Naive thymus-derived CD8-positive, alpha-beta T cell (primary cell): ENCODE measurements around the gene WWP2. TPM values are rescaled to one million over a fixed set of nuclear protein-coding genes. Genes with fewer than 3 reads are reported as not detected.
A peak's percentile ranks its signal among the peaks of the same experiment; 100 is the strongest.

Experiments used
- ATAC-seq, 2 donors: fragments of 150-1000 bp; cut with Tn5 transposase in 1 of 2; sonication (Bioruptor Pico), chemical (Tn5 transposase) in 1 of 2; 1 replicate in 1 of 2; 2 replicates in 1 of 2; pipeline ENCODE4 v1.10.0; 2021; ENCODE audit warnings: mild to moderate bottlenecking in 2 of 2, moderate library complexity in 2 of 2
- POLR2A ChIA-PET: fragments of 350-600 bp; sonication (Branson Sonifier 250); formaldehyde crosslinking; loops from one replicate; lab custom pipeline; 2021; ENCODE audit warnings: antibody characterized with exemption; lab: Charles Lee
- DNase-seq, 10 donors: peaks; one replicate each; pipeline versions ENCODE4 v3.0.0 to v3.0.0-alpha.2; 2020 to 2022
- H3K27ac Mint-ChIP-seq, 10 donors: one replicate each; pipeline ENCODE4 v1.8.0; 2020 to 2022; ENCODE audit warnings: mild to moderate bottlenecking in 10 of 10, mixed read lengths in 10 of 10, moderate library complexity in 4 of 10, inconsistent platforms in 1 of 10
- H3K27me3 Mint-ChIP-seq, 5 donors: one replicate each; pipeline ENCODE4 v1.8.0; 2021 to 2022; ENCODE audit warnings: mixed read lengths in 5 of 5
- H3K36me3 Mint-ChIP-seq, 3 donors: one replicate each; pipeline ENCODE4 v1.8.0; 2020 to 2022; ENCODE audit warnings: mixed read lengths in 3 of 3, mild to moderate bottlenecking in 2 of 3, inconsistent platforms in 1 of 3
- H3K4me1 Mint-ChIP-seq, 4 donors: one replicate each; pipeline ENCODE4 v1.8.0; 2021 to 2022; ENCODE audit warnings: mixed read lengths in 4 of 4
- H3K4me3 Mint-ChIP-seq, 10 donors: one replicate each; pipeline ENCODE4 v1.8.0; 2020 to 2022; ENCODE audit warnings: mild to moderate bottlenecking in 10 of 10, mixed read lengths in 10 of 10, moderate library complexity in 6 of 10, inconsistent platforms in 1 of 10
- H3K9me3 Mint-ChIP-seq, 9 donors: one replicate each; pipeline ENCODE4 v1.8.0; 2020 to 2022; ENCODE audit warnings: mixed read lengths in 9 of 9, mild to moderate bottlenecking in 3 of 9, inconsistent platforms in 1 of 9, moderate library complexity in 1 of 9
- polyA plus RNA-seq, 3 donors: library from polyadenylated mRNA; unstranded; fragments of 300-500 nt; fragmentation: Illumina TruSeq; gene quantifications; one replicate each; pipeline ENCODE4 v1.2.3, GENCODE V29; 2021
- total RNA-seq, 8 experiments: library from RNA in 2 of 8; stranded (reverse) in 2 of 8; gene quantifications; one replicate each; pipeline ENCODE4 v1.2.3 and lab custom pipeline; 2021 to 2026

Gene WWP2
- total and polyA plus RNA-seq, 5 experiments from 2014 or later: 27.0 to 63.3 (median 39.5) TPM

- POLR2A ChIA-PET: no interaction called here
- DNase-seq (no peak), ATAC-seq (no peak)
- Mint-ChIP-seq H3K4me1 (peaks cover 0 to 2% (median 0%) of the 10 kb centered on the region in 4 donors), H3K9me3 (no peaks in the 10 kb centered on the region), H3K4me3 (no peak overlapping the region), H3K27ac (peak overlapping the region in 1 of 10 donors; percentile 30), H3K27me3 (no peaks in the 10 kb centered on the region), H3K36me3 (peaks cover 0 to 60% (median 14%) of the 10 kb centered on the region in 3 donors)
These were observed 159.0 kb downstream of the WWP2 start for GRCh38 chr16:69921127-69921526.

- H3K36me3 Mint-ChIP-seq: peaks cover 0 to 61% (median 12%) of the 10 kb centered on the region in 3 donors
- no peak overlapping the region for H3K4me3 Mint-ChIP-seq
- POLR2A ChIA-PET: no interaction called here
- H3K4me1 Mint-ChIP-seq: no peaks in the 10 kb centered on the region
- H3K27ac Mint-ChIP-seq: peak overlapping the region in 2 of 10 donors; percentile 0 to 51
- H3K27me3 Mint-ChIP-seq: no peaks in the 10 kb centered on the region
- DNase-seq (no peak), ATAC-seq (no peak)
- no peaks in the 10 kb centered on the region for H3K9me3 Mint-ChIP-seq
These were observed 160.1 kb downstream of the WWP2 start for GRCh38 chr16:69922200-69922599.

- Mint-ChIP-seq H3K4me3 (peak overlapping the region in 1 of 10 donors; percentile 34), H3K27me3 (no peaks in the 10 kb centered on the region), H3K4me1 (no peaks in the 10 kb centered on the region), H3K36me3 (peaks cover 0 to 52% (median 5%) of the 10 kb centered on the region in 3 donors), H3K9me3 (no peaks in the 10 kb centered on the region), H3K27ac (no peak overlapping the region)
- POLR2A ChIA-PET: no interaction called here
- no peak for DNase-seq
- ATAC-seq: no peak
These were observed 162.1 kb downstream of the WWP2 start for GRCh38 chr16:69924041-69924775.

- Mint-ChIP-seq H3K27ac (no peak overlapping the region), H3K27me3 (no peaks in the 10 kb centered on the region), H3K4me1 (no peaks in the 10 kb centered on the region), H3K36me3 (peaks cover 0 to 54% (median 5%) of the 10 kb centered on the region in 3 donors), H3K4me3 (no peak overlapping the region), H3K9me3 (no peaks in the 10 kb centered on the region)
- no peak for ATAC-seq
- DNase-seq: no peak
- POLR2A ChIA-PET: no interaction called here
These were observed 162.7 kb downstream of the WWP2 start for GRCh38 chr16:69924777-69925191.

- POLR2A ChIA-PET: no interaction called here
- H3K9me3 Mint-ChIP-seq: no peaks in the 10 kb centered on the region
- no peak for ATAC-seq
- no peak overlapping the region for H3K4me3 Mint-ChIP-seq
- H3K27ac Mint-ChIP-seq: peak overlapping the region in 1 of 10 donors; percentile 61
- peaks cover 0 to 60% (median 2%) of the 10 kb centered on the region in 3 donors for H3K36me3 Mint-ChIP-seq
- no peaks in the 10 kb centered on the region for H3K4me1 Mint-ChIP-seq
- no peaks in the 10 kb centered on the region for H3K27me3 Mint-ChIP-seq
- no peak for DNase-seq
These were observed 163.2 kb downstream of the WWP2 start for GRCh38 chr16:69925311-69925710.

- peak overlapping the region in 3 of 10 donors; percentile 13 to 44 (median 16) for H3K27ac Mint-ChIP-seq
- DNase-seq: no peak
- H3K27me3 Mint-ChIP-seq: no peaks in the 10 kb centered on the region
- H3K36me3 Mint-ChIP-seq: peaks cover 0 to 59% (median 6%) of the 10 kb centered on the region in 3 donors
- ATAC-seq: no peak
- POLR2A ChIA-PET: no interaction called here
- no peaks in the 10 kb centered on the region for H3K9me3 Mint-ChIP-seq
- no peaks in the 10 kb centered on the region for H3K4me1 Mint-ChIP-seq
- H3K4me3 Mint-ChIP-seq: no peak overlapping the region
These were observed 164.1 kb downstream of the WWP2 start for GRCh38 chr16:69926241-69926640.

GRCh38 chr16:69927056-69927757 lies 165.1 kb downstream of the WWP2 start:
- peaks cover 0 to 63% (median 10%) of the 10 kb centered on the region in 3 donors for H3K36me3 Mint-ChIP-seq
- no peak for ATAC-seq
- POLR2A ChIA-PET: no interaction called here
- H3K27ac Mint-ChIP-seq: peak overlapping the region in 1 of 10 donors; percentile 18
- no peaks in the 10 kb centered on the region for H3K27me3 Mint-ChIP-seq
- no peak overlapping the region for H3K4me3 Mint-ChIP-seq
- no peaks in the 10 kb centered on the region for H3K4me1 Mint-ChIP-seq
- no peak for DNase-seq
- H3K9me3 Mint-ChIP-seq: no peaks in the 10 kb centered on the region

GRCh38 chr16:69928856-69929400 lies 166.8 kb downstream of the WWP2 start:
- peak overlapping the region in 1 of 10 donors; percentile 56 for H3K27ac Mint-ChIP-seq
- no peak for ATAC-seq
- no peaks in the 10 kb centered on the region for H3K27me3 Mint-ChIP-seq
- no peak for DNase-seq
- H3K4me3 Mint-ChIP-seq: no peak overlapping the region
- H3K9me3 Mint-ChIP-seq: no peaks in the 10 kb centered on the region
- H3K4me1 Mint-ChIP-seq: no peaks in the 10 kb centered on the region
- POLR2A ChIA-PET: no interaction called here
- peaks cover 0 to 62% (median 15%) of the 10 kb centered on the region in 3 donors for H3K36me3 Mint-ChIP-seq

GRCh38 chr16:69929480-69929879 lies 167.3 kb downstream of the WWP2 start:
- POLR2A ChIA-PET: no interaction called here
- Mint-ChIP-seq H3K36me3 (peaks cover 0 to 67% (median 15%) of the 10 kb centered on the region in 3 donors), H3K9me3 (no peaks in the 10 kb centered on the region)

GRCh38 chr16:69930117-69930776 lies 168.1 kb downstream of the WWP2 start:
- H3K4me3 Mint-ChIP-seq: no peak overlapping the region
- no peaks in the 10 kb centered on the region for H3K27me3 Mint-ChIP-seq
- H3K36me3 Mint-ChIP-seq: peaks cover 0 to 74% (median 15%) of the 10 kb centered on the region in 3 donors
- H3K9me3 Mint-ChIP-seq: no peaks in the 10 kb centered on the region
- peak overlapping the region in 2 of 10 donors; percentile 20 to 31 for H3K27ac Mint-ChIP-seq
- no peaks in the 10 kb centered on the region for H3K4me1 Mint-ChIP-seq
- peak; percentile 78 to 85 for ATAC-seq
- POLR2A ChIA-PET: interaction anchor here (0.6 kb wide), 1 partner anchor 582 kb away, joined by 3 read pairs; no protein-coding TSS in a partner anchor
- DNase-seq: peak in 8 of 10 donors; percentile 4 to 59 (median 38)

More at GRCh38 chr16:69929480-69929879, 167.3 kb downstream of the WWP2 start:
- no peak overlapping the region for H3K4me3 Mint-ChIP-seq
- no peaks in the 10 kb centered on the region for H3K4me1 Mint-ChIP-seq
- ATAC-seq: no peak
- no peaks in the 10 kb centered on the region for H3K27me3 Mint-ChIP-seq
- DNase-seq: no peak
- no peak overlapping the region for H3K27ac Mint-ChIP-seq

- no peaks in the 10 kb centered on the region for H3K9me3 Mint-ChIP-seq
- no peaks in the 10 kb centered on the region for H3K4me1 Mint-ChIP-seq
- peaks cover 0 to 75% (median 18%) of the 10 kb centered on the region in 3 donors for H3K36me3 Mint-ChIP-seq
- no peak overlapping the region for H3K4me3 Mint-ChIP-seq
- H3K27me3 Mint-ChIP-seq: no peaks in the 10 kb centered on the region
- POLR2A ChIA-PET: no interaction called here
- no peak overlapping the region for H3K27ac Mint-ChIP-seq
- ATAC-seq (no peak), DNase-seq (no peak)
These were observed 169.5 kb downstream of the WWP2 start for GRCh38 chr16:69931631-69932030.

GRCh38 chr16:69932228-69932627 lies 170.1 kb downstream of the WWP2 start:
- POLR2A ChIA-PET: no interaction called here
- no peaks in the 10 kb centered on the region for H3K4me1 Mint-ChIP-seq
- H3K27ac Mint-ChIP-seq: peak overlapping the region in 1 of 10 donors; percentile 59
- DNase-seq (no peak), ATAC-seq (no peak)
- H3K4me3 Mint-ChIP-seq: no peak overlapping the region
- no peaks in the 10 kb centered on the region for H3K27me3 Mint-ChIP-seq
- H3K9me3 Mint-ChIP-seq: no peaks in the 10 kb centered on the region
- peaks cover 0 to 76% (median 23%) of the 10 kb centered on the region in 3 donors for H3K36me3 Mint-ChIP-seq
